Activated gamma-delta T cell treated with anti-CD3 and anti-CD28 coated beads, Interleukin-2, amount 50 U/mL, for 16 hours (primary cell): ENCODE data around the gene PTGFRN.

Experiments
- DNase-seq: peaks from one replicate; pipeline ENCODE4 v3.0.0-alpha.2; 2020; ENCODE audit warnings: low read depth

Gene PTGFRN

DNA sequence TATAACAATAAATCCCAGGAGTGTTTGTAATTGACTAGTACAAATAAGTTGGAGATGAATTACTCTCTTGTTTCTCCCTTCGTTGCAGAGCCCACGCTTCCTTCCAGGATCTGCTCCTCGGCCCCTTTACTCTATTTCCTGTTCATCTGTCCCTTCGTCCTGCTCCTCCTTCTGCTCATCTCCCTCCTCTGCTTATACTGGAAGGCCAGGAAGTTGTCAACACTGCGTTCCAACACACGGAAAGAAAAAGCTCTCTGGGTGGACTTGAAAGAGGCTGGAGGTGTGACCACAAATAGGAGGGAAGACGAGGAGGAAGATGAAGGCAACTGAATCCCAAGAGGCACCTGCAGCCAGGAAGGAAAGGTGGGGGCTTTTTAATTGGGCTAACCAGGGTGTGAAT is 124.1 kb downstream of the PTGFRN start:
- DNase-seq, result no peak

DNA sequence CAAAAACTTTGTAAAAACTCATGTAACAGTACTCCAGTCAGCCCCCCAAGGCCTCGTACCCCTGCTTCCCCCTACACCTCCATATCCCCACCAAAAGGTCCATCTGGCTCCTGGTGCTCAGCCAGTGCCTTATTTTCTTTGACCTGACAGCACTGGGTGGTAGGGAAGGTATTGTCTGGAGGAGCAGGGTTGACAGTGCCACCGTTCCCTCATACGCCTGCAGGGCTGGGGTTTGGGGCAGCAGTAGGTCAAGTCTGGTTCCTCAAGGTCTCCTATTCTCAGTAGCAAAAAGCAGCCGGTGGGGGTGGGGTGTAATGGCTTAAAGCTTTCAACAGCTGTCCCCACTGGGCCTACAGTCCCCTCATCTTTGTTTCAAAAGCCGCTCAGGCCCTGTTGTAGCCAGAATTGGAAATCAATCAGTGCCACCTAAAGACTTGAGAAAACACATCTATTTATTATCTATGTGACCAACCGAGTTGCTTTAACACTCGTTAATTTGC is 125.1 kb downstream of the PTGFRN start:
- no peak for DNase-seq

GRCh38 chr1:117036018-117036461 is 126.3 kb downstream of the PTGFRN start:
- DNase-seq, result no peak

GRCh38 chr1:117037802-117038201 is 128.1 kb downstream of the PTGFRN start:
- DNase-seq, result no peak

DNA sequence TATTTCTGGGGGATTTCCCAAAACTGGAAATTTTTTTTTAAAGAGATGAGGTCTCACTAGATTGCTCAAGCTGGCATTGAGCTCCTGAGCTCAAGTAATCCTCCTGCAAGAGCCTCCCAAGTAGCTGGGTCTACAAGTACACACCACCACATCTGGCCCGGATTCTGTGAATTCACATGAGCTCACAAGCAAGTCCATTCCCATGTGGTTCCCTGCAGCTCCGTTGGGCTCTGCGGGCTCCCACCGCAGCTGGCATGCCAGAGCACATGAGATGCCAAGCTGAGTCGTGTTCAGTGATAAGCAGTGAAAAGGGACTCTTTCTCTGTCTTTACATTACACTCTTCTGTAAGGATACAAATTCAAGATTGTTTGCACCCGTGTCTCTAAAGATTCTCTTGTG is 128.5 kb downstream of the PTGFRN start:
- no peak for DNase-seq
